GM12878 (cell line): ENCODE measurements around the gene ELAVL3. TPM values are rescaled to one million over a fixed set of nuclear protein-coding genes. Genes with fewer than 3 reads are reported as not detected.

ENCODE experiments used
- ATF7 ChIP-seq: fragments of 450-650 bp; IDR thresholded peaks from 2 replicates; pipeline ENCODE4 v1.6.1; 2016; ENCODE audit warnings: low read depth, mild to moderate bottlenecking
- BMI1 ChIP-seq: fragments of 450-650 bp; IDR thresholded peaks from 2 replicates; pipeline ENCODE4 v1.6.1; 2016; ENCODE audit warnings: mild to moderate bottlenecking, moderate library complexity, borderline replicate concordance
- CBX5 ChIP-seq: sonication (generic); IDR thresholded peaks from 2 replicates; pipeline ENCODE4 v1.6.1; 2016; ENCODE audit warnings: low read depth, moderate library complexity, mild to moderate bottlenecking, inconsistent platforms
- CHD1 ChIP-seq: IDR thresholded peaks from 2 replicates; pipeline ENCODE4 v1.6.1; 2012; ENCODE audit warnings: low read depth, low read length, improper control_type of control experiment
- CHD4 ChIP-seq: fragments of 200-600 bp; sonication (generic); IDR thresholded peaks from 2 replicates; pipeline ENCODE4 v1.6.1; 2016; ENCODE audit warnings: mild to moderate bottlenecking
- CREB1 ChIP-seq: IDR thresholded peaks from 2 replicates; pipeline ENCODE4 v1.6.1; 2012; ENCODE audit warnings: low read depth, mild to moderate bottlenecking, inconsistent platforms
- EGR1 ChIP-seq, 2 experiments: IDR thresholded peaks; 1 replicate in 1 of 2; 2 replicates in 1 of 2; pipeline ENCODE4 v1.6.1; 2011 to 2012; ENCODE audit warnings: low read depth in 2 of 2, low read length in 2 of 2, borderline replicate concordance in 1 of 2, mild to moderate bottlenecking in 1 of 2, moderate library complexity in 1 of 2
- EZH2 ChIP-seq: IDR thresholded peaks from 2 replicates; pipeline ENCODE4 v1.6.1; 2012; ENCODE audit warnings: low read depth, mild to moderate bottlenecking, control low read depth, inconsistent platforms, low read length, borderline replicate concordance; ENCODE audit not compliant: control insufficient read depth
- FOS ChIP-seq: IDR thresholded peaks from 3 replicates; pipeline ENCODE4 v1.6.1; 2011; ENCODE audit warnings: borderline replicate concordance; ENCODE audit not compliant: insufficient read length; ENCODE audit errors: extremely low read depth
- FOXK2 ChIP-seq: fragments of 450-650 bp; IDR thresholded peaks from 2 replicates; pipeline ENCODE4 v1.6.1; 2017; ENCODE audit warnings: mild to moderate bottlenecking, moderate library complexity
- GATAD2B ChIP-seq: fragments of 450-650 bp; conservative IDR thresholded peaks from 2 replicates; pipeline ENCODE4 v1.6.1; 2017; ENCODE audit warnings: low read depth, mild to moderate bottlenecking, moderate library complexity
- HDAC6 ChIP-seq: fragments of 200-600 bp; sonication (generic); IDR thresholded peaks from one replicate; pipeline ENCODE4 v1.8.0; 2017; ENCODE audit warnings: antibody characterized with exemption; ENCODE audit not compliant: unreplicated experiment
- NBN ChIP-seq: fragments of 450-650 bp; IDR thresholded peaks from 2 replicates; pipeline ENCODE4 v1.6.1; 2016
- NRF1 ChIP-seq: conservative IDR thresholded peaks from 2 replicates; pipeline ENCODE4 v1.6.1; 2011; ENCODE audit warnings: mild to moderate bottlenecking, low read depth, low read length, improper control_type of control experiment
- SIN3A ChIP-seq: IDR thresholded peaks from 2 replicates; pipeline ENCODE4 v1.6.1; 2012; ENCODE audit warnings: low read depth, low read length, improper control_type of control experiment
- SMARCA5 ChIP-seq: fragments of 450-650 bp; IDR thresholded peaks from 2 replicates; pipeline ENCODE4 v1.6.1; 2017; ENCODE audit warnings: mild to moderate bottlenecking
- SRF ChIP-seq, 2 experiments: IDR thresholded peaks; 2 replicates each; pipeline ENCODE4 v1.6.1; 2011; ENCODE audit warnings: low read depth in 2 of 2, low read length in 2 of 2, mild to moderate bottlenecking in 1 of 2, moderate library complexity in 1 of 2
- ZNF217 ChIP-seq: fragments of 450-650 bp; IDR thresholded peaks from 2 replicates; pipeline ENCODE4 v1.6.1; 2017; ENCODE audit warnings: antibody characterized with exemption, mild to moderate bottlenecking
- ZNF274 ChIP-seq: IDR thresholded peaks from one replicate; pipeline ENCODE4 v1.8.0; 2011; ENCODE audit not compliant: insufficient read length, insufficient read depth
- ZNF384 ChIP-seq: IDR thresholded peaks from 2 replicates; pipeline ENCODE4 v1.6.1; 2012; ENCODE audit warnings: low read depth, mild to moderate bottlenecking, low read length, improper control_type of control experiment, borderline replicate concordance
- ZSCAN29 ChIP-seq: fragments of 450-650 bp; IDR thresholded peaks from 2 replicates; pipeline ENCODE4 v1.6.1; 2017; ENCODE audit warnings: mild to moderate bottlenecking, moderate library complexity
- ZZZ3 ChIP-seq: IDR thresholded peaks from 2 replicates; pipeline ENCODE4 v1.6.1; 2011; ENCODE audit warnings: low read depth; ENCODE audit not compliant: control insufficient read depth, insufficient read length
- polyA plus RNA-seq, 11 experiments: library from polyadenylated mRNA; depleted of rRNA in 4 of 11; unstranded in 6 of 11; stranded (reverse) in 5 of 11; fragments of >200 nt; fragmentation: Nextera tagmentation in 4 of 11; fragmentation: Illumina TruSeq in 1 of 11; extraction: Ambion mirVana in 4 of 11; extraction: Trizol in 1 of 11; gene quantifications; 1 replicate in 1 of 11; 2 replicates in 10 of 11; pipeline versions ENCODE4 v1.2.1 to v1.2.3, GENCODE V29; 2011 to 2016; ENCODE audit warnings: inconsistent platforms in 2 of 11, missing spikeins in 2 of 11, low read depth in 1 of 11
- total RNA-seq, 4 experiments: library from RNA; depleted of rRNA in 3 of 4; stranded (reverse); fragments of >200 nt in 3 of 4; fragmentation: Illumina TruSeq in 1 of 4; extraction: Trizol in 1 of 4; gene quantifications; 2 replicates each; pipeline versions ENCODE4 v1.2.1 to v1.2.3, GENCODE V29; 2013 to 2021
- TF ChIP-seq, protein P1 (sequence below): IDR thresholded peaks from 2 replicates; pipeline ENCODE4 v1.6.1; 2012; ENCODE audit warnings: low read depth, low read length, improper control_type of control experiment
- TF ChIP-seq, protein P2 (sequence below): fragments of 450-650 bp; IDR thresholded peaks from 2 replicates; pipeline ENCODE4 v1.6.1; 2017; ENCODE audit warnings: antibody characterized with exemption, mild to moderate bottlenecking, moderate library complexity
- TF ChIP-seq, protein P3 (sequence below): IDR thresholded peaks from 2 replicates; pipeline ENCODE4 v1.6.1; 2012; ENCODE audit warnings: mild to moderate bottlenecking, low read depth, low read length

The ELAVL3 gene
- total and polyA plus RNA-seq, 10 of the 15 experiments (the other 5 are each of a cell fraction or from before 2014, with no cell fraction given), result under 0.01 to 0.05 (median 0.01) TPM; not detected in 7

DNA sequence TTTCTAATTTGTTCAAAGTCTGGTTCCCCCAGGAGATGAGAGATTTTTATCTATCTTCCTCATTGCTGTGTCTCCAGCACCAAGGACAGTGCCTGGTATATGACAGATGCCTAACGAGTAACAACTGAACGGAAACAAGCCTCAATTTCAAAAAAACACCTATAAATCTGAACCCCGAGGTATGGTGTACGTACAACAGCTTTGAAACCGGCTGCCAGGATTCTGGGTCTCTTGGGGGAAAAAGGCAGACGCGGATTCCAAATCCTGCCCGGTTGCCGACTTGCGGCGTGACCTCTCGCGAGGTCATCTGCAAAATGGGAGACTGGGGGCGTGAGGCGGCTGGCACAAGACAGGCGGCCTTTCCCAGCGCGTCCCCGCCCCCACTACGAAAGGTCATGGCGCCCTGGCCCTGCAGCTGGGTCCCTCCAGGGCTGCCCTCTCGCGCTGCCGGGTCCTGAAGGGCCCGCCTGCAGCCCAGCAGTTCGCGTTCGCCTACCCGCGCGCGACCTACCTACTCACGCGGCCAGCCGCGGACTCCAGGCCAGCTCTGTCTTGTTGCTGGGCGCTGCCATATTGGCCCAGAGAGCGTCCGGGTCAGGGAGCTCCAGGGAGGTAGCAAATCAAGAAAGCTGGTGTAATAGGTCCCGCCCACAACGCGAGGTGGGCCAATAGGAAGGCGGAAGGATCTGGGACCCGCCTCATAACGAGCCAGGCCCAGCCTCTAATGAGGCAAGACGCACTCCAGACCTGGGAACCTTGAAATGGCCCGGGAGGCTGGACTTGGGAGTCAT, 47.9 kb upstream of the ELAVL3 start, which contains the start of gene ECSIT (continued):
- TF ChIP-seq EGR1 (IDR thresholded peaks at IDR 0.05; ENCODE audit: borderline replicate concordance in 1 of 2, low read depth in 2 of 2, low read length in 2 of 2), result peak in 1 of 2 experiments; percentile 63; a peak in 1 of 3 replicates
- no peak for TF ChIP-seq NRF1
- TF ChIP-seq FOS, result no peak
- TF ChIP-seq, protein P1, sequence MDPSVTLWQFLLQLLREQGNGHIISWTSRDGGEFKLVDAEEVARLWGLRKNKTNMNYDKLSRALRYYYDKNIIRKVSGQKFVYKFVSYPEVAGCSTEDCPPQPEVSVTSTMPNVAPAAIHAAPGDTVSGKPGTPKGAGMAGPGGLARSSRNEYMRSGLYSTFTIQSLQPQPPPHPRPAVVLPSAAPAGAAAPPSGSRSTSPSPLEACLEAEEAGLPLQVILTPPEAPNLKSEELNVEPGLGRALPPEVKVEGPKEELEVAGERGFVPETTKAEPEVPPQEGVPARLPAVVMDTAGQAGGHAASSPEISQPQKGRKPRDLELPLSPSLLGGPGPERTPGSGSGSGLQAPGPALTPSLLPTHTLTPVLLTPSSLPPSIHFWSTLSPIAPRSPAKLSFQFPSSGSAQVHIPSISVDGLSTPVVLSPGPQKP, result no peak
- TF ChIP-seq ZSCAN29, result no peak
- TF ChIP-seq GATAD2B, result peak; percentile 55; the same call in 1 of the 2 replicates
- TF ChIP-seq, protein P2, sequence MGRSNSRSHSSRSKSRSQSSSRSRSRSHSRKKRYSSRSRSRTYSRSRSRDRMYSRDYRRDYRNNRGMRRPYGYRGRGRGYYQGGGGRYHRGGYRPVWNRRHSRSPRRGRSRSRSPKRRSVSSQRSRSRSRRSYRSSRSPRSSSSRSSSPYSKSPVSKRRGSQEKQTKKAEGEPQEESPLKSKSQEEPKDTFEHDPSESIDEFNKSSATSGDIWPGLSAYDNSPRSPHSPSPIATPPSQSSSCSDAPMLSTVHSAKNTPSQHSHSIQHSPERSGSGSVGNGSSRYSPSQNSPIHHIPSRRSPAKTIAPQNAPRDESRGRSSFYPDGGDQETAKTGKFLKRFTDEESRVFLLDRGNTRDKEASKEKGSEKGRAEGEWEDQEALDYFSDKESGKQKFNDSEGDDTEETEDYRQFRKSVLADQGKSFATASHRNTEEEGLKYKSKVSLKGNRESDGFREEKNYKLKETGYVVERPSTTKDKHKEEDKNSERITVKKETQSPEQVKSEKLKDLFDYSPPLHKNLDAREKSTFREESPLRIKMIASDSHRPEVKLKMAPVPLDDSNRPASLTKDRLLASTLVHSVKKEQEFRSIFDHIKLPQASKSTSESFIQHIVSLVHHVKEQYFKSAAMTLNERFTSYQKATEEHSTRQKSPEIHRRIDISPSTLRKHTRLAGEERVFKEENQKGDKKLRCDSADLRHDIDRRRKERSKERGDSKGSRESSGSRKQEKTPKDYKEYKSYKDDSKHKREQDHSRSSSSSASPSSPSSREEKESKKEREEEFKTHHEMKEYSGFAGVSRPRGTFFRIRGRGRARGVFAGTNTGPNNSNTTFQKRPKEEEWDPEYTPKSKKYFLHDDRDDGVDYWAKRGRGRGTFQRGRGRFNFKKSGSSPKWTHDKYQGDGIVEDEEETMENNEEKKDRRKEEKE, result no peak
- no peak for TF ChIP-seq ZZZ3
- peak; percentile 56; the same call in 1 of the 2 replicates for TF ChIP-seq FOXK2
- no peak for TF ChIP-seq ZNF384
- no peak for TF ChIP-seq SMARCA5
- TF ChIP-seq ZNF274, result no peak
- no peak for TF ChIP-seq BMI1
- TF ChIP-seq ATF7, result no peak
- no peak for TF ChIP-seq SRF (IDR thresholded peaks at IDR 0.05; ENCODE audit: low read depth in 2 of 2, low read length in 2 of 2)
- no peak for TF ChIP-seq CHD1
- no peak for TF ChIP-seq CHD4
- TF ChIP-seq NBN, result peak; percentile 62; the same call in 1 of the 2 replicates
- no peak for TF ChIP-seq ZNF217
- TF ChIP-seq, protein P3, sequence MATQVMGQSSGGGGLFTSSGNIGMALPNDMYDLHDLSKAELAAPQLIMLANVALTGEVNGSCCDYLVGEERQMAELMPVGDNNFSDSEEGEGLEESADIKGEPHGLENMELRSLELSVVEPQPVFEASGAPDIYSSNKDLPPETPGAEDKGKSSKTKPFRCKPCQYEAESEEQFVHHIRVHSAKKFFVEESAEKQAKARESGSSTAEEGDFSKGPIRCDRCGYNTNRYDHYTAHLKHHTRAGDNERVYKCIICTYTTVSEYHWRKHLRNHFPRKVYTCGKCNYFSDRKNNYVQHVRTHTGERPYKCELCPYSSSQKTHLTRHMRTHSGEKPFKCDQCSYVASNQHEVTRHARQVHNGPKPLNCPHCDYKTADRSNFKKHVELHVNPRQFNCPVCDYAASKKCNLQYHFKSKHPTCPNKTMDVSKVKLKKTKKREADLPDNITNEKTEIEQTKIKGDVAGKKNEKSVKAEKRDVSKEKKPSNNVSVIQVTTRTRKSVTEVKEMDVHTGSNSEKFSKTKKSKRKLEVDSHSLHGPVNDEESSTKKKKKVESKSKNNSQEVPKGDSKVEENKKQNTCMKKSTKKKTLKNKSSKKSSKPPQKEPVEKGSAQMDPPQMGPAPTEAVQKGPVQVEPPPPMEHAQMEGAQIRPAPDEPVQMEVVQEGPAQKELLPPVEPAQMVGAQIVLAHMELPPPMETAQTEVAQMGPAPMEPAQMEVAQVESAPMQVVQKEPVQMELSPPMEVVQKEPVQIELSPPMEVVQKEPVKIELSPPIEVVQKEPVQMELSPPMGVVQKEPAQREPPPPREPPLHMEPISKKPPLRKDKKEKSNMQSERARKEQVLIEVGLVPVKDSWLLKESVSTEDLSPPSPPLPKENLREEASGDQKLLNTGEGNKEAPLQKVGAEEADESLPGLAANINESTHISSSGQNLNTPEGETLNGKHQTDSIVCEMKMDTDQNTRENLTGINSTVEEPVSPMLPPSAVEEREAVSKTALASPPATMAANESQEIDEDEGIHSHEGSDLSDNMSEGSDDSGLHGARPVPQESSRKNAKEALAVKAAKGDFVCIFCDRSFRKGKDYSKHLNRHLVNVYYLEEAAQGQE, result peak; percentile 97
- no peak for TF ChIP-seq HDAC6
- no peak for TF ChIP-seq EZH2
- peak; percentile 69; the same call in 1 of the 2 replicates for TF ChIP-seq CREB1
- no peak for TF ChIP-seq CBX5
- peak; percentile 98 for TF ChIP-seq SIN3A
